Neural progenitor cell (in vitro differentiated cells): ENCODE measurements around the gene TRAM2.

ENCODE experiments used
- CTCF ChIP-seq: fragments of 200-600 bp; sonication (generic); IDR thresholded peaks from 2 replicates; pipeline ENCODE4 v1.5.1; 2017; ENCODE audit warnings: antibody characterized with exemption, mild to moderate bottlenecking
- EZH2 ChIP-seq: fragments of 200-600 bp; sonication (generic); IDR thresholded peaks from 2 replicates; pipeline ENCODE4 v1.6.1; 2017; ENCODE audit warnings: antibody characterized with exemption, mild to moderate bottlenecking, moderate library complexity
- EZH2phosphoT487 ChIP-seq: fragments of 200-600 bp; sonication (generic); IDR thresholded peaks from 2 replicates; pipeline ENCODE4 v1.6.1; 2017; ENCODE audit warnings: antibody characterized with exemption

- TF ChIP-seq CTCF (no peak), EZH2 (no peak), EZH2phosphoT487 (no peak)
Observed at GRCh38 chr6:52475307-52475706, 101.6 kb downstream of the TRAM2 start.
